GM23248 (cell line): ENCODE measurements around the gene HTT.

Experiments
- EZH2 ChIP-seq: fragments of 200-600 bp; sonication (generic); IDR thresholded peaks from 2 replicates; pipeline ENCODE4 v1.6.1; 2018; ENCODE audit warnings: antibody characterized with exemption, mild to moderate bottlenecking; ENCODE audit not compliant: insufficient read depth, poor library complexity, severe bottlenecking
- EZH2phosphoT487 ChIP-seq: fragments of 200-600 bp; sonication (generic); IDR thresholded peaks from 2 replicates; pipeline ENCODE4 v1.6.1; 2018; ENCODE audit warnings: antibody characterized with exemption, moderate library complexity, mild to moderate bottlenecking, low read depth; ENCODE audit not compliant: insufficient read depth

DNA sequence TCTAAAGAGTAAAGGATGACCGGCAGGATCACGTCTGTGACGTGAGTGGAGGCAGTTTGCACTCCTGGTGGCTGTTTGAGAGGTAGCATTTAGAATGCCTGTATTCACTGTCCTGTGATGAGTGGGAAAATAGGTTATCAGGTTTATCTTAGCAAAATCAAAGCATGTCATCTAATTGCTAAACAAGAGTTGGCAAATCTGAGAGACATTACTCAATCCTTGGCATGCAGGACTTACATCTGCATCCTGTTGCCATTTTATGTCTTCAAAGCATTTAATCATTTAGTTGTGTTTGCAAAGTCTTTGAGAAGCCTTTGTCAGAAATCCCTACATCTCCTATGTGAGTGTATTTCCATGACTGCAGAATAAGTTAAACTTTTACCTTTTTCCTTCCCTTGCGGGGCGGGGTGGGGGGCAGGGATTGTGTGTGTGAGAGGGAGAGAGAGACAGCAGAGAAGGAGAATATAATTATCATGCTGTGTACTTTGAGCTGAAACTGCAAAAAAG, 133.1 kb downstream of the HTT start:
- TF ChIP-seq EZH2phosphoT487: no peak
- TF ChIP-seq EZH2: no peak
